GM21367 (cell line): ENCODE data around the gene STAB2.

ENCODE experiments used
- ATAC-seq: cut with Tn5 transposase; IDR thresholded peaks from one replicate; pipeline ENCODE4 v1.9.1; 2021; ENCODE audit not compliant: unreplicated experiment

STAB2 gene

DNA sequence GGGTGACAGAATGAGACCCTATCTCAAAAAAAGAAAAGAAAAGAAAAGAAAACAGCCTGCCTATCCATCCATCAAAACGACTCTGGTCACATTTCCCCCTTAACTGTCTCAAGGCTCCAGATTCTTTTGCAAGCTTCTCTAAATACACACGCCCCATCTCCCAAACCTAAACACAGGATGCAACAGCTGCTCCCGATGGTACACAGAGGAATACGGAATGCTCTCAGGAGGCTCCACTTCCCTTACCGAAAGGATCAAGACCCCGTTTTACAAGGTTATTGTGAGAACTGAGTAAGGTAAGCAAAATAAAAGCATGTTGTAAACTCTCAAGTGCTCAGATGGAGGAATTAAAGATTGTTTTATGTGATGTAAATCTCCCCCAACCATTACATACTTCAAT is 191.7 kb downstream of the STAB2 start:
- no peak for ATAC-seq

DNA sequence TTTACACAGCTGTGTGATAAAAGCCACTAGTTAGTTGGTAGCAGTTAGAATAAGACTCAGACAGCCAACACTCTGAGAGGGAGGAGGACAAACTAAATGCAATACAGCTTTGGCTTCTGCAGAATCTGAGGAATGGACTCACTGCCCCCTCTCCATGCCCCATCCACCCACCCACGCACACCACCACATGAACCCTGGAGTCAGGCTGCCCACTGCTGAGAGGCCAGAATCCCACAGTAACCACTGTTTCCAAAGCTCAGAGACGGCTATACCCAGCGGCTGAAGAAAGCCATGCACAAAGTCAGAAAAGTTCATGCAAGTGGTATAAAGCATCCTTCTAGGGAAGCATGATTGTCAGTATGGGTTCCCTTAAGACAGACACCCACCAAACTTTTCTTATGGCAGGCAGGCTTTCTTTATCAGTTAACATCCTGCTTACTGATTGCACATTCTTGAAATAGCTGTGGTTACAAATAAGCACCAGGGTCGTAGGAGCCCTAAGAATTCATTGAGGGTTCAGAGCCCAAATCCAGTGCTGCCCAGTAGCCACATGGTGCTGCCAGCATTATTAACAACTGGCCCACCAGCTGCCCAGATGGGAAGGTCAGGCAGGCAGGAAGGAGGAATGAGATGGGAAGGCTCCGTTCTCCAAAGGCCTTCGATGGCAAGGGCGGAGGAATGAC is 192.5 kb downstream of the STAB2 start:
- no peak for ATAC-seq

DNA sequence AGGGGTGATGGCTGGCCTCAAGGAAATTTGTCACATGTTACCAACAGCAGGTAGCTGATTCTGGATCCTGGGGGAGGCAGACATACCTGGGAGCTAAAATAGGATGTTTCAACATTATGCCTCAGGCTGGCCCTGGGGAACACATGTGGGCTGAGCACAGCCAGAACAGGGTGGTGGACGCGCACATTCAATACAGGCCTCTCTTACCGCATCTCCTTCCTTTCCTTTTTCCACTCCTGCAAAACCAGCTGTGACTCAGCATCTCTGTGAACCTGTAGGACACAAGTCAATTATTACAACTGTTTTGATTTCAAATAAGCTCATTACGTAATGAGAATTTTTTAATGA is 193.0 kb downstream of the STAB2 start:
- no peak for ATAC-seq

DNA sequence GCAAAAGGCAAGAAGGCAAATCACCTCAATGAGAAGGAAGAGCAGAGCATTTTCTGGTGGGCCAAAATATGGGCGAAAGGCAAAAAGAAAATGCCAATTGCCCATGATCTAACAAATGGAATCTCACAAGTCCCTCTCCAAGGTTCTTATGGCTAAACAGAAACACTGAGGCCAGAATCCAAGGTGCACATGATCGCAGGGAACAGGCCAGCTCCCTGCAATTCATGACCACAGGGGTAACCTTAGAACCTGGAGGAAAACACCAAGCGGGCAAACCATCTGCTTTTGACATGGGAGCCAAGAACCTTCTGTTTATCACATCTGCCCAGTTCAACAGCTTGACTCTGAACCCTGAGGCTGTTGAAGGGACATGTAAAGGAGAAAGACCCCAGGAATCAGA is 193.9 kb downstream of the STAB2 start:
- ATAC-seq: no peak

DNA sequence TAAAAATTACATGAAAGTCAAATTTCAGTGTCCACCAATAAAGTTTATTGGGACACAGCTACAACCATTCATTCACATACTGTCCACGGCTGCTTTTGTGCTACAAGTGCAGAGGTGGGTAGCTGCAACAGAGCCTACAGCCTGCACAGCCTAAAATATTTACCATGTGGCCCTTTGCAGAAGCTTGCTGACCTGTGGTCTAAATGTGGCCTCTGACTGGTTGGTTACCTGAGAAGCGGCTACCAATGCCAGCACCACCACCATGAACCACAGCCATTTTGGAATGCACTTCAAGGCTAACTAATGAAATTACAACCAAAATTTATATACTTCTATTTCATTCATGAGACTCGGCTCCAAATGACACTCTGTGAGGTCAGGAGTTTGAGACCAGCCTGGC is 195.3 kb downstream of the STAB2 start:
- ATAC-seq: no peak

DNA sequence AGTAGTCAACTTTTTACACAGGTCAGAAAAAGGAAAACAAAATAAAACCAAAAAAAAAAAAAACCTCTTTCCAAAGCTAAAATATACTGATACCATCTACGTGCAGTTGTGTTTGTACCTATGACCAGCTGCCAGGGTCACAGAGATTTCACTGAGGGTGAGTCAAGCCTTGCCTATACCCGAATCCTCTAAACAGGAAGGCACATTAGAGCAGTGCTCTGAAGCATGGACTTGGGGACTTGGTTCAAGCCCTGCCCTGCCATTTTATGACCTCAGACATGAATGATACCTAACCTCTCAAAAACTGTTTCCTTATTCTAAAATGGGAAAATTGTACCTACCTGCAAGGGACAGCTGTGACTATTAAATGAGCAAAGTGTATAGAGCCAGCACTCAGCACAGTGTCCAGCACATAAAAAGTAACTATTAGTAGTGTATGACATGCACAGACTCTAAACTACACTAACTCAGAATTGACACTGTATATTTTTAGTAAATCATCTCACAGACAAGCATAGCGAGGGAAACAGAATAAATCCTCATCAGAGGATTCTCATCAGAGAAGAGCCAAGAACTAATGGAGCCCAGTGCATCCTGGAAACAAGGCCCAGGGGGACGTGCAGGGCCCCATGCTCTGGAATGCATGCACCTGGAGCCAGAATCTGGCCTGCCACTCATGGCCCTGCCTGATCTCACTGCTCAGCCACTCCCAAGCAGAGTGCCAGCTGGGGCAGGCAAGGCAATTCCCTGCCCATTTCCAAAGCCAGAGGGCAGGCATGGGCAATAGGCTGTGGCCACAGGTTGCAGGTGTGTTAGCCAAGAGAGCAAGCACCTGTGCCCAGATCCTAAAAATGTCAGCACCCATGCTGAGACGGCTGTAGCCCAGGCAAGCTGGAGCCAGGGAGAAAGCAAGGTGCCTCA is 196.9 kb downstream of the STAB2 start:
- ATAC-seq: no peak

DNA sequence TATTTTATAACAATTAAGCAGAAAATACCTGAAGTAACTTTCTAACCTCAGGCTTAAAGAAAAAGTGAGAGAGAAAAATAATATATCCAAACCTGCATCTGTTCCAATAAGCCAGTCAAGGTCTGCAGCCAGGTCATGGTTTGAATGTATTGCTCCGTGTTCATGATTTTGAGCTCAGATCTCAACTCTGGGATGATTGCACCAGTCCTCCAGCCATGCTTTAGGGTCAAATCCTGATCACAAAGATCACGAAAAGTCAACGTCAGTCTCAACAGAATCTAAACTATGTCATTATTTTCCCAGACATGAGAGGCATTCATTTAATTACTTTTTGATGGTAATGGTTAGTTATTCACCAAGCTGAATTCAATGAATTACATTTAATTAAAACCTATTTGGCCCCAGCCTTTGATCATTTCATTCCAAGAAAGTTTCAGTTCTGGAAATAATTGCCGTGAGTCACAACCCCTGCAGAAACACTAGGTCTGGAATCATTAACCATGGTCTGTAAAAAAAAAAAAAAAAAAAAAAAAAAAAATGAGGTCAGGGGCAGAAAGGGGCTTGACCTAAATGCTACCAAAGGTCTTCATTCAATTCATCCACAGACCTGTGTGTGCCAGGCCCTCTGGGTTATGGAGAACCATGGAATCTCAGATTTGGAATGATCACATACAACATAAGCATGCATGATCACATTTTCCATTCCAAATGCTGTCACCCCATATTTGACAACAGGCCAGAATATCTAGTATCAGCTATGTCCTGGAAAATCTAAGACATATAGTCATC is 198.4 kb downstream of the STAB2 start:
- no peak for ATAC-seq

DNA sequence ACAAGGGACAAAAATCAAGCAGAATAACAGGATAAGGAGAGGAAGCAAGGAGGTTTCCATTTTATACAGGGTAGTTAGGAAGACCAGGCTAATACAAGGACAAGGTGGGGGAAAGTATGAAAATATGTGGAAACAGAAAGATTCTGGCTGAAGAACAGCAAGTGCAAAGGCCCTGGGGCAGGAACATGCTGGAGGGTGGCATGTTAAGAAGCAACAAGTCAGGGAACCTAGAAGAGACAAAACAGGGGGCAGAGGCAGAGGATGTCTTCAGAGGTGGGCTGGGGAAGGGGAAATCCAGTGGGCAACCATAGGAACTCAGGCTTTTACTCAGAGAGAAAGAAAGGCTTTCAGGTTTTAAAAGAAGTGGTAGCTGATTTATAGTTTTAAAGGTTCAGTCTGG is 199.1 kb downstream of the STAB2 start:
- ATAC-seq: no peak

DNA sequence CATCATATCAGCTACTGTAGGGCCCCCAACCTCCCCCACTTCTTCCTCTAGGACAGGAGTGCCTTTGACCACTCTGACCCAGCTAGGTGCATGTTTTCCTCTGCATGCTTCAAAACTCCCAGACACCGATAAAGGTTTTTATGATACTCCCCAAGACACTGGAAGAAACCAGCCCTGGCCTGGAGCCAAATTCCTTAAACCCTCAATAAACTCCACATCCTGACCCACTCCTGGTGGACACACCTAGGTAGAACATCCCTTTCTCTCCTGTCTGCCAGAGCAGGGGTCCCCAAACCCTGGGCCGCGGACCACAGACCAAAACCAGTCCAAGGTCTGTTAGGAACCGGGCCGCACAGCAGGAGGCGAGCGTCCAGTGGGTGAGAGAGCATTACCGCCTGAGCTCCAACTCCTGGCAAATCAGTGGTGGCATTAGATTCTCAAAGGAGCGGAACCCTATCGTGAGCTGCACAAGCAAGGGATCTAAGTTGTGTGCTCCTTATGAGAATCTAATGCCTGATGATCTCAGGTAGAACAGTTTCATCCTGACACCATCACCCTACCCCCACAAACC is 204.4 kb downstream of the STAB2 start:
- ATAC-seq: no peak

DNA sequence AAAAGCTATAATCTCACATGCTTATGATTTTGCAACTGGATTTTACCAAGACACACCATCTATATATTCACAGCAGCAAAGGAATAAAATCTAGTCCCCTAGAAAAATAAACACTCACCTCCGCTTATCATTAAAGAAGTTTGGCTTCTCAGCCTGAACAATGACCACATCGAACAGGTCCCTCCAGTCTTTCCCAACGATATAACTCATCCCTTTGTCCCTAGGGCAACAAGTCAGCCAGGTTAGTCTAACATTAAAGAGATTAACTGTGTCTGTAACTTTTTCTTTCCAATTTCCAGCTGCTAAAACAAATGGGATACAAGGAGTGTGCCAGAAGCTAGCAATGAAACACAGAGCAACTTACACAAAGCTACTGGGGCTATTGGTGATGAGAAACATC is 206.0 kb downstream of the STAB2 start:
- ATAC-seq: no peak

DNA sequence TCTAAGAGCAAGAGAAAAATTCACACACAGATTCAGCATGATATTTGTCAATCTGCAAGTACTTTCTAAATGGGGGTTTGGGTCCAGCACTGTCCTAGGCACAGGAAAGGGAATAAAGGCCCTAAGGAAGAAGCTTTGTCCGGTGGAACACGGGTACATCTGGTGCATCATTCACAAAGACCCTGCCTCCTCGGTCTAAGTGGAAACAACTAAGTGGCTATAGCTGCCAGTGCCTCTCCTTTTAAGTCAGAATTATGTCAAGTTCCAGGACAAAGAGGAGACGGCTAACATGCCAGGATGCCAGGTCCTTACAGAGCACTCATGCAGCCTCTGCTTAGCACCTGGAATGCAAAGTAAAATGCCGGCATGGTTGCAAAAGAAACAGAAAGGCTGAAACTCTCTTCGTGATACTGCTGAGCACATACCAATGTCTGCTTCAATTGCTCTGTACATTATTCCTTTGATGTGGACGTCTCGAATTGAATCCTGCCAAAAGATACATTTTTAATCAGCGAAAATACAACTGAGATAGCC is 206.5 kb downstream of the STAB2 start:
- no peak for ATAC-seq

DNA sequence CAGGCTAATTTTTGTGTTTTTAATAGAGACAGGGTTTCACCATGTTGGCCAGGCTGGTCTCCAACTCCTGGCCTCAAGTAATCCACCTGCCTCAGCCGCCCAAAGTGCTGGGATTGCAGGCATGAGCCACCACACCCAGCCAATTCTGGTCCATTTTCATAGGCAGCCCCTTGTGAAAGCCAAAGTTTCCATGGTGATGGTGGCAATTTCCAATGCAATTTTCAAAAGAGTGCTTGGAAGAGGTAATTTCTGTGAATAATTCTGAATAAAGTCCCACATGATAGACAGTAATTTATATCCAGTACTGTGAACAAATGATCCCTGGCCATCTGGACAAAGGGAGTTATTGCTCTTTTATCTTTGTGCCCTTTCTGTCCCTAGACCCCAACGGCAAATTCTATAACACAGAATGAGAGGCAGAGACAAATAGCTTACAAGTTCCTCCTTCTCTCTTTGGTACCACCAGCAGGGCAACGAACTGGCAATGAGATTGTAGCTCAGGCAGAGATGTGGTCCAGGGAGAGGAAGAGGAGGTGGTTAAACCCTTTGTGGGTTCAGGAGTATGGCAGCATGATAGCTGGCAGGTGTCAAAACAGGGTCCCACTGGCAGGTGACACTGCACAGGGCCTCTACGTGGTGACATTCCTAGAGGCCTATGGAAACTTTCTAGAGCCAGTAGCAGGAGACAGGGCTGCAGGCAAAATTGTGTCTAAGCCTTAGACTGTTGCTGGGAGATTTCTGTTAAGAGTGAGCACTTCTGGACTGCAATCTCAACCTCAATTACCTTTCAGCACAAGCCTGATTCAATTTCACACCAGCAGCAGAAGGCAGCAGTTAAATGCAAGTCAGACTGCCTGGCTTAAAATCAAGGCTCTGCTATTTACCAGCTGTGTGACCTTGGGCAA is 207.5 kb downstream of the STAB2 start:
- ATAC-seq: no peak

DNA sequence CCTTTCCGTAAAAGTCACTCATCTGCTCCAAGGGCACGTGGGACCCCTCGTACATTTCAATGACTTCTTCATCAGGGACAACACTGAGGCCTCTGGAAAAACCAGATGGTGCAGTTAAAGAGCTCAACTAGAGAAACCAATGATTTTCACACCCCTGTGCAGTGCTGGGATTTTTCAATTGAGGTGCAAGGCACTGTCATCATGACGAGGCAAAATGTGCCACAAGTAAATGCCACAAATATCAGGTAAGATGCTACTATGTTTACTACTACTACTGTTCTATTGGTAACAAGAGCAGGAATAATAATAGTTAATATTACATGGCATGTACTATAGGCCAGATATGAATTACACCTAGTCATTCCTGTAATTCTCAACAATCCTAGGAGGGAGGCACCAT is 211.5 kb downstream of the STAB2 start:
- ATAC-seq: no peak

DNA sequence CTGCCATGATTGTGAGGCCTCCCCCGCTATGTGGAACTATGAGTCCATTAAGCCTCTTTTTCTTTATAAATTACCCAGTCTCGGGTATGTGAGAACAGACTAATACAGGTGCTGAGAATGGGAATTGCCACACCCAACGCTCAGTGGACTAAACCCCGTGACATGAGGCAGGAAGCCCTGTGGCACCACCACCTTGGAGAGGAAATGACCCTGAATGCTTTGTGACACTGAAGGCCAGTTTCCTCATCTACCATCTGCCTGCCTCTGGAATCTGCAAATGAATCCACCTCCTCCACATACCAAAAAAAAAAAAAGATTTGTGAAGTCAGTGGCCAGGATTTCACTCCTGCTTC is 212.4 kb downstream of the STAB2 start:
- no peak for ATAC-seq

DNA sequence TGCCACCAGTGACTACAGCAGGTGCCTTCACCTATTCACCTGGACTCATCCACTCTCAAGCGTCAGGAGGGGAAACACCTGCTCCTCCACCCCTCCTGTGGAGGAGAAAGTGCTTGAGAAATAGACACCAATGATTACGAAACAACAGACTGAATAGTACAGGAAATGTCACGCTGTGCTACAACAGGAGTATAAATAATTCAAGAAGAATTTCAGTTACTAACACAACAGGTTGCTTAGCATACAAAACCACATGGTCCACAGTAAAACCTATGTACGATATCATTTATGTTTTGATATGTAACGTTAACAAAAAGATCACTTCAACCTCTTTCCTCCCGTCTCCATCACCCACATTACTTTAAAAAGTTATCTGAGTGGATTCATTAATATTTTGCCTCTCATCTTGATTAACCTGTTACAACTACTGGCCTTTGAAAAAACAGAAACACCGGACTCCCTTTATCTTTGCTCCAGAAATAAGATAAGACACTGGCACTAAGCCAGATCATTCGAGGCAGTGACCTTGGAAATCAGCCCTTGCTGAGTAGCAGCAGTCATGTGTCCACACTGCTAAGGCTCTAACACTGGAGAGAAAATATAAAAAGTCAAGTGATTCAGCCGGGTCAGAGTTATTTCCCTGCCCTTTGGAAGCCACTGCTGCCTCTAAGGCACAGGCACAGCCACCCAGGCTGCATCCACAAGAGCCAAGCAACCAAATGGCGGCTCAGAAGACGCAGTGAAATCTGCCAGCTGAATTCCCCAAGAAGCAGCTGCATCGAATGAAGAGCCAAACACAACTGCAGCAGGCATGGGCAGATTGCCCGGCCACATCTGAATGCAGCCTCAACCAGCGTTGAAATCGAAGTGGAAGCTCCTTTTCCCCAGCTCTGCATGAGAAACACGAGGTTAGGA is 213.0 kb downstream of the STAB2 start:
- ATAC-seq: no peak

DNA sequence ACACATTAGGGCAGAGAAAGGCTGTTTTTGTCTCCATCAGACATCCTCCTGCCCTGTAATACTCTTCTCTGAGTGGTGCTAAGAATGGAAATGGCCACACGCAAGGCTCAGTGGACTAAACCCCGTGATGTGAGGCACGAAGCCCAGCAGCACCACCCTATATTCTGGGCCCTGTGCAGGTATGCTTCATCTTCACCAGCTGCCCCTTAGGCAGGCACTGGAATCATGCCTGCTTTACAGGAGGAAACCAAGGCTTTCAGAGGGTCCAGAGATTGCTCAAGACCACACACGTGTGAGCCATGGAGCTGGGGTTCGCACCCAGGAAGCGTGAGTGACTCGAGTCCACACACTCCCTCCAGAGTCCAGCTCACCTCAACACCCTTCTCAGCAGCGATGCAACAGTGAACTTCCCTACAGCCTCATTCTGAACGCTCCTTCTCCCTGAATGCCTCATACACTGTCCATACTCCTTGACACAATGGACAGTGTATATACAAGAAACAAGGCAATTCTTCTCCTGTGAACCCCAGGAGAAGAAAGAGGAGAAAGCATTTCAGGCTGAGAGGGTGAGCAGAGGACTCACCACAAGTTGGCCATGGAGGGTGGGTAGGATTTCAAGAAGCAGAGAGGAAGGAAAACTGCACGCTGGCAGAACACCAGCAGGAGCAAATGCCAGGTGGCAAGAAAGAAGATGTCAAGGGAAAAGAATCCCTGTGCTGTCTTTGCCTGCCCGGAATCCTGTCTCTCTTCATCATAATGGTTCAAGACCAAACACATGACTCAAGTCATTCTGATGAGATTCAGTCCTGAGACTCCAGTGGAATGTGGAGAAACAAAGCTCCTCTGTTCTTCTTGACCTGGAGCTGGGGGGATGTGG is 214.9 kb downstream of the STAB2 start:
- no peak for ATAC-seq

DNA sequence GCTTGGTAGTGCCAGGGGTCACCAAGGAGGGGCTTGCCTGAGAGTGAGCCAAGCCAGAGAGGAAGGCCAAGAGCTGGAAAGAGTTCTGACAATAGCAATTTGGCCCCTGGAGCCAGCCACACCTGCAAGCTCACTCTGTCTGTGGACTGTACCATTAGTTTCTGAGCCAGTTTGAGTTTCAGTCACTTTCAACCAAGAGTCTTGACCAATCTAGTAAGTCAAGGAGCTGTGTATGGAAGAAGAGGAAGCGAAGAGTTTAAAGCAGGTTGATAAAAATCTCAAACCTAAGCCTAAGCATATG is 215.5 kb downstream of the STAB2 start:
- ATAC-seq: no peak

DNA sequence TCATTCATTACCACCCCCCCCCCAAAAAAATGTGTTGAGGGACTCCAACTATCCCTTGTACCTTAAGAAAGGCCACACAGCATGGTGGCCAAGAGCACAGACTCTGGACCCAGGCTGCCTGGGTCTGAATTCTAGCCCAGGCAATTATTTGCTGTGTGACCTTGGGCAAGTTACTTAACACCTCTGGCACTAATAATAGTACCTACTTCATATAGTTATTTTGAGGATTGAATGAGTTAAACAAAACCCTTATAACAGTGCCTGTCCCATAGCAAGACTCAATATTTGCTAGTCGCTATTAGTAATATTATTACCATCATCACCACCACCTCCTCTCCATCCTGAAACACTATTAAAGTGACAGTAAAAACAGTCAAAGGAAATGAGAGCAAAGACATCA is 216.8 kb downstream of the STAB2 start:
- ATAC-seq: no peak
